HFFc6 (cell line): ENCODE results near the gene ALG8. TPM values are rescaled to one million over a fixed set of nuclear protein-coding genes. Genes with fewer than 3 reads are reported as not detected.
"Not testable (repeated sequence)": the region's sequence is repeated elsewhere in the genome, so short reads cannot be mapped to it uniquely, and the experiment has no call there.

Experiments used
- DNase-seq: peaks from one replicate; pipeline ENCODE4 v3.0.0-alpha.2; 2018
- H3K27ac Mint-ChIP-seq: 2 replicates; pipeline ENCODE4 v1.8.0; 2020; ENCODE audit warnings: mild to moderate bottlenecking, mixed read lengths
- H3K27me3 Mint-ChIP-seq: 2 replicates; pipeline ENCODE4 v1.8.0; 2021; ENCODE audit warnings: mild to moderate bottlenecking, moderate library complexity, mixed read lengths; ENCODE audit not compliant: insufficient read depth
- H3K36me3 Mint-ChIP-seq: 2 replicates; pipeline ENCODE4 v1.8.0; 2021; ENCODE audit warnings: low read depth, mixed read lengths
- H3K4me1 Mint-ChIP-seq: 2 replicates; pipeline ENCODE4 v1.8.0; 2020; ENCODE audit warnings: low read depth, mixed read lengths
- H3K4me3 Mint-ChIP-seq: 2 replicates; pipeline ENCODE4 v1.8.0; 2020; ENCODE audit warnings: mild to moderate bottlenecking, moderate library complexity, mixed read lengths
- H3K9me3 Mint-ChIP-seq: 2 replicates; pipeline ENCODE4 v1.8.0; 2020; ENCODE audit warnings: mild to moderate bottlenecking, mixed read lengths
- CTCF ChIP-seq: fragments of 200-600 bp; sonication (generic); IDR thresholded peaks from 2 replicates; pipeline ENCODE4 v1.5.0; 2021; ENCODE audit warnings: antibody characterized with exemption, mild to moderate bottlenecking
- total RNA-seq, 6 experiments: library from RNA; stranded (reverse); fragmentation: NEBNext Ultra II Directional; extraction: Animal tissue kit (Norgen Biotek cat#: 25700); gene quantifications; 2 replicates in 1 of 6; 3 replicates in 5 of 6; pipeline ENCODE4 v1.2.3, GENCODE V29; 2021

The ALG8 gene
- total RNA-seq, 6 experiments from 2014 or later, result 62.0 to 84.0 (median 69.8) TPM

GRCh38 chr11:78061088-78061920 lies 78.1 kb downstream of the ALG8 start:
- TF ChIP-seq CTCF, result no peak
- H3K27ac Mint-ChIP-seq, result no peak overlapping the region

GRCh38 chr11:78060533-78060932 lies 78.9 kb downstream of the ALG8 start:
- TF ChIP-seq CTCF, result no peak
- Mint-ChIP-seq H3K36me3 (no peaks in the 10 kb centered on the region), H3K4me1 (peaks cover 5% of the 10 kb centered on the region; the same call in 1 of the 2 replicates), H3K27ac (no peak overlapping the region), H3K27me3 (no peaks in the 10 kb centered on the region; the same call in 1 of the 2 replicates), H3K9me3 (no peaks in the 10 kb centered on the region), H3K4me3 (no peak overlapping the region)
- no peak for DNase-seq

More at GRCh38 chr11:78061088-78061920, 78.1 kb downstream of the ALG8 start:
- Mint-ChIP-seq H3K4me3 (no peak overlapping the region), H3K36me3 (no peaks in the 10 kb centered on the region), H3K9me3 (no peaks in the 10 kb centered on the region), H3K4me1 (peaks cover 10% of the 10 kb centered on the region; the same call in 1 of the 2 replicates), H3K27me3 (no peaks in the 10 kb centered on the region; the same call in 1 of the 2 replicates)
- no peak for DNase-seq

GRCh38 chr11:78059749-78060328 lies 79.6 kb downstream of the ALG8 start:
- not testable (repeated sequence) for DNase-seq, H3K4me3 Mint-ChIP-seq, H3K4me1 Mint-ChIP-seq, H3K27me3 Mint-ChIP-seq, H3K9me3 Mint-ChIP-seq, H3K27ac Mint-ChIP-seq, H3K36me3 Mint-ChIP-seq

- no peak for TF ChIP-seq CTCF
- H3K36me3 Mint-ChIP-seq, result no peaks in the 10 kb centered on the region
- no peaks in the 10 kb centered on the region; the same call in none of the 2 replicates for H3K27me3 Mint-ChIP-seq
- no peaks in the 10 kb centered on the region; the same call in 1 of the 2 replicates for H3K4me1 Mint-ChIP-seq
- no peak overlapping the region for H3K4me3 Mint-ChIP-seq
- H3K9me3 Mint-ChIP-seq, result no peaks in the 10 kb centered on the region
- DNase-seq, result no peak
- no peak overlapping the region for H3K27ac Mint-ChIP-seq
These were observed 81.9 kb downstream of the ALG8 start for GRCh38 chr11:78057462-78058055.

GRCh38 chr11:78056093-78056492 lies 83.3 kb downstream of the ALG8 start:
- Mint-ChIP-seq H3K4me1 (peaks cover 6% of the 10 kb centered on the region), H3K36me3 (no peaks in the 10 kb centered on the region), H3K4me3 (no peak overlapping the region), H3K27me3 (no peaks in the 10 kb centered on the region; the same call in none of the 2 replicates), H3K9me3 (no peaks in the 10 kb centered on the region), H3K27ac (no peak overlapping the region)
- DNase-seq, result no peak
- TF ChIP-seq CTCF, result no peak
